HG02943 (cell line): Measurements from ENCODE around the gene NCOA5.

Experiments used
- ATAC-seq: cut with Tn5 transposase; IDR thresholded peaks from one replicate; pipeline ENCODE4 v1.9.1; 2021; ENCODE audit warnings: mild to moderate bottlenecking, low read depth, moderate library complexity; ENCODE audit not compliant: unreplicated experiment

NCOA5 gene

GRCh38 chr20:46021361-46022359 is 68.1 kb downstream of the NCOA5 start:
- no peak for ATAC-seq

- ATAC-seq: no peak
These were observed 69.2 kb downstream of the NCOA5 start for GRCh38 chr20:46020555-46020954.

- no peak for ATAC-seq
These were observed 71.2 kb downstream of the NCOA5 start for GRCh38 chr20:46018611-46019010.

- ATAC-seq: no peak
These were observed 71.7 kb downstream of the NCOA5 start for GRCh38 chr20:46018112-46018511.

GRCh38 chr20:46017272-46017671 is 72.5 kb downstream of the NCOA5 start:
- ATAC-seq: no peak

- ATAC-seq: no peak
These were observed 75.0 kb downstream of the NCOA5 start for GRCh38 chr20:46014517-46015396.

GRCh38 chr20:46013829-46014516 is 75.8 kb downstream of the NCOA5 start:
- ATAC-seq: no peak

GRCh38 chr20:46013322-46013828 is 76.4 kb downstream of the NCOA5 start:
- no peak for ATAC-seq

- ATAC-seq: no peak
These were observed 76.8 kb downstream of the NCOA5 start for GRCh38 chr20:46012921-46013320.

GRCh38 chr20:46011631-46012482 is 77.9 kb downstream of the NCOA5 start:
- ATAC-seq: no peak
